Stimulated activated CD8-positive, alpha-beta memory T cell treated with anti-CD3 and anti-CD28 coated beads, Interleukin-4, amount 100 ng/mL, for 24 hours (primary cell): ENCODE results near the gene ALG1L2.
"Not testable (repeated sequence)": the region's sequence is repeated elsewhere in the genome, so short reads cannot be mapped to it uniquely, and the experiment has no call there.

Experiments used
- DNase-seq: peaks from one replicate; pipeline ENCODE4 v3.0.0-alpha.2; 2020; ENCODE audit warnings: low read depth

ALG1L2 gene, protein sequence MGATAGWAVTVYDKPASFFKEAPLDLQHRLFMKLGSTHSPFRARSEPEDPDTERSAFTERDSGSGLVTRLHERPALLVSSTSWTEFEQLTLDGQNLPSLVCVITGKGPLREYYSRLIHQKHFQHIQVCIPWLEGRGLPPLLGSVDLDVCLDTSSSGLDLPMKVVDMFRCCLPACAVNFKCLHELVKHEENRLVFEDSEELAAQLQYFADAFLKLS

DNA sequence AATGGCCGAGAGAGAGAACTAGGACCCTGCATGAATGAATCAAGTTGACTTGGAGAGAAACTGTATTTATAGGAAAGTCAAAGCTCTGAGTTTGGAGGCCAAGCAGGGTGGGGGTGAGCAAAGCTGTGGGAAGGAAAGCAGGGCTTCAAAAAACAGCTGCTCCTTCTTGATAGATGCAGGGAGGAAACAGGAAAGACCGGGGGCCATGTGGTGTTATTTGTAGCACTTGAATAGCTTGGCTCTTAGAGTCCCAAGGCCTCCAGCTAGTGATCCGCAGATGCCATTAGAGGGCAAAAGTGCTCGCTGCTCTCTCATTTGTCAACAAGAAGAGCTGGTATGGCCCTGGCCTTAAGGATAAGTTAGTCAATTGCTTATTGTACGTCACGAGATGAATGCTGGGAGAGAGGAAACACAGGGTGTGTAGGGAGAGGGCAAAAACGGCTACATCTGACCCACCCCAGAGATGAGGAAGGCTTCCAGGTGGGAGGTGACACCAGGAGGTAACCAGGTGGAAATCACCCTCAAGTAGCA is at the start of gene ALG1L2:
Gene ALG1L2, plus strand, starts transcription at position 481 of the 531 bp plus-strand sequence. CDS start 186 bp downstream, outside the sequence.
- no peak for DNase-seq

DNA sequence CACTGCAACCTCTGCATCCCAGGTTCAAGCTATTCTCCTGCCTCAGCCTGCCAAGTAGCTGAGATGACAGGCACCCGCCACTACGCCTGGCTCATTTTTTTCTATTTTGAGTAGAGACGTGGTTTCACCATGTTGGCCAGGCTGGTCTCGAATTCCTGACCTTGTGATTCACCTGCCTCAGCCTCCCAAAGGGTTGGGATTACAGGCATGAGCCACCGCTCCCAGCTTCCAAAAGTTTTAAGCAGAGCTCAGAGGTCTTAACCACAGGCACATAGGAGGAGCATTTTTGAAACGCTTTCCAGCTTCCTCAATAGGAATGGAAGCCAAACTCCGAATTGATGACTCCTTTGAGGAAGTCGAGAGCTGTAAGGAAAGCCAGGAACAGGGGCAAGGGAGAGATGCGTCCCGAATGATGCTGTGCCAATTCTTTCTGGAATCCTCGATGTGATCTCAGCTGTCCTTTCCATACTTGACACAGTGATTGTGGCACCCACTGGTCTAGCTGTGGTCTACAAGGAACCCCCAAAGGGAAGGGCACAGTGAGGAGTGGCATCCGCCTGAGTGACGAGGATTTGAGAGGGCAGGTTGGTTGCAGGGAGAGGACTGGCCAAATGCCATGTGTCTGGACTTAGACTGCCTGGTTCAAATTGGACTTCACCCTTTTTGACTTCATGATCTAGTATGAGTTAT is 44.4 kb upstream of the ALG1L2 start:
- DNase-seq = not testable (repeated sequence)

GRCh38 chr3:130042736-130043135 is 38.9 kb upstream of the ALG1L2 start:
- not testable (repeated sequence) for DNase-seq

DNA sequence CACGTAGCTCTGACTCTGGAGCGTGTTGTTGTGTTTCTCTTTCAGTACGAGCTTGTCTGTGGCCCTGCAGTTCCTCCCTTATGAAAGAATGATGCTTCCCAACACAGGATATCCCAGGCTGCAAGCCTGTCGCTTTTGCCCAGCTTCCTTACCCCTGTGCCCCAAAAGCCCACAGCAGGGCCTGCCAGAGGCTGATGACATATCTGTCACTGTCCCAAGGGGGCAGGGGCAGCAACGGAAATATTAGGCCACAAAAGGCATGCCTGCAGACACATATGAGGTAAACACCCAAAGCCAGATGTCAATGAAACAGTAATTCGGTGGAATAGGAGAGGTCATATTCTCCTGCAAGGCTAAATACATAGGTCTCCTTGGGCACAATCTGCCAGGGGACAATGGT is 38.0 kb upstream of the ALG1L2 start:
- not testable (repeated sequence) for DNase-seq

DNA sequence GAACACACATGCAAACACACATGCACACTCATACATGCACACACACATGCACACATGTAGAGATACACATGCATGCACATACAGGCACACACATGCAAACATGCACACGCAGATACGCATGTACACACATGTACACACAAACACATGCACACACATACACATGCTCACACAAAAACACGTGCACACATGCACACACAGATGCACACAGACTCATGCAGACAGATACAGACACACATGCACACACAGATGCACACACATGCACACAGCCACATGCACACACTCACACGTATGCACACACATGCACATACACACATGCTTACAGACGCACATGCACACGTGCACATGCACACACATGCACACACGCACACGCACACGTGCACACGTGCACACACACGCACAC is 37.3 kb upstream of the ALG1L2 start:
- DNase-seq = no peak

GRCh38 chr3:130048726-130049125 is 32.9 kb upstream of the ALG1L2 start:
- no peak for DNase-seq

DNA sequence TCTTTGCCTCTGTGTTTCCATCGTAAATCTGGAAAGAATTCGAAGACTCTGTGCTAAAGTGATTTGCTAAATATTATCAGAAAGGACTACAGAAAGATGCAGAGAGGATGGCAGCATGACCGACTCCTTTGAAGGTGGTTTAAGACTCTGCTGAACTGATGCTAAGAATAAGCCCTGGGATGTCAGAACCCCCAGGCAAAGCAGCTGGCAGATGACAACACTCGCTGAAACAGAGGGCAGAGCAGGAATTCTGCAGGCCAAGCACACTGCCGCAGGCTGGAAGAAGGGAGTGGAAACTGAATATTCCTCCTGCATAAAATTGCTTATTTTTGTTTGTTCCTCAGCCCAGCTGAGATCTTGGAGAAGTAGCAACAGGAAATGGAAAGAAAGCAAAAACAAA is 29.3 kb upstream of the ALG1L2 start:
- not testable (repeated sequence) for DNase-seq

DNA sequence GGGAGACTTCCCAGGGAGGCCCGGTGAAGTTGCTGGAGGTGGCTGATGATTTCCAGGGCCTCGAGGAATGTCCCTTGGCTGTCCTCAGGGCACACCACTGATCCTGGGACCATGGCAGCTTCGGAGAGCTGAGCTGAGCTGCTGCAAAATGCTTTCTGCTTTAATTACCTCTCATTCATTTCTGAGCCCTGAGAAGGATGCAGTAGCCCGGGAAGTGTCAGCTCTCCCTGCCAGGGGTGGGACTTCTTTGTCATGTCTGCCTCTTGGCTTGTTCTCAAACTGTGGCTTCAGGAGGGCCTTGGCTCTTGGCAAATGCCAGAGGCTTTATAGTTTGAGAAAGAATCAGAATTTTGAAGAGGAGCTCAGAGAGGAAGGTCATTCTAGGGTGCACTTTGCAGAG is 28.7 kb upstream of the ALG1L2 start:
- DNase-seq = not testable (repeated sequence)

- not testable (repeated sequence) for DNase-seq
Measured at GRCh38 chr3:130057536-130058266, 23.9 kb upstream of the ALG1L2 start.

DNA sequence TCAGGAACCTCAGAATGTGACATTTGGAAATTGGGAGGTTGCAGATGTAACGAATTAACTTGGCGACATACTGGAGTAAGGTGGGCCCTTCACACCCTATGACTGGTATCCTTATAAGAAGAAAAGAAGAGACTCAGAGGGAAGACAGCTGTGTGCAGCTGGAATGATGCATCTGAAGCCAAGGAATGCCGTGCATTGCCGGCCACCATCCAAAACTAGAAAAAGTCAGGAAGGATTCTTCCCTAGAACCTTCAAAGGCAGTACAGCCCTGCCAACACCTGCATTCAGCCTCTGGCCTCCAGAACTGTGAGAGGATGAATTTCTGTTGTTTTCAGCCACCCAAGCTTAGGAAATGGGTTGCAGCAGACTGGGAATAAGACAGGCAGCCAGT is 23.4 kb upstream of the ALG1L2 start:
- DNase-seq = not testable (repeated sequence)

DNA sequence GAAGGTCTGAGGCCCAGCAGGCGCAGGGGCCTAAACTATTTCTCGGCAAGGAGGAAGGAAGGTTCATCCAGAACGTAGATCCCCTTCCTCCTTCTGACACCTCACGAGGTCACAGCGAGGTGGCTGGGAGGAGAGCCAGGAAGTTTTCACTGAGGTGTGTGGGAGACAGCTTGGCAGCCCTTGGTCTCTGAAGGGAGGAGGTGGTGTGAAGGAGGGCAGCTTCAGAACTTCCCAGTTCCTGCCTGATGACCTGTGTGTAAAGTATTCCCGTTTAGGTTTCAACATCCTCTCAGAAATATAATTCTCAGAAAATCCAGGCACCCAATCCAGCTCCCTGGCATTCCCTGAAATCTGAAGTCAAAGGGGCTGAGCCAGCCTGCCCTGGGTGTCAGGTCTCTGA is 22.9 kb upstream of the ALG1L2 start:
- not testable (repeated sequence) for DNase-seq

DNA sequence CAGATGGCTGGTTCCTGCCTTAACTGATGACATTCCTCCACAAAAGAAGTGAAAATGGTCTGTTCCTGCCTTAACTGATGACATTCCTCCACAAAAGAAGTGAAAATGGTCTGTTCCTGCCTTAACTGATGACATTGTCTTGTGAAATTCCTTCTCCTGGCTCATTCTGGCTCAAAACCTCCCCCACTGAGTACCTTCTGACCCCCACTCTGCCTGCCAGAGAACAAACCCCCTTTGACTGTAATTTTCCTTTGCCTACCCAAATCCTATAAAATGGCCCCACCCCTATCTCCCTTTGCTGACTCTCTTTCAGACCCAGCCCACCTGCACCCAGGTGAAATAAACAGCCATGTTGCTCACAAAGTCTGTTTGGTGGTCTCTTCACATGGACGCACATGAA is 22.5 kb upstream of the ALG1L2 start:
- DNase-seq = not testable (repeated sequence)

GRCh38 chr3:130073582-130073981 is 8.0 kb upstream of the ALG1L2 start:
- no peak for DNase-seq

DNA sequence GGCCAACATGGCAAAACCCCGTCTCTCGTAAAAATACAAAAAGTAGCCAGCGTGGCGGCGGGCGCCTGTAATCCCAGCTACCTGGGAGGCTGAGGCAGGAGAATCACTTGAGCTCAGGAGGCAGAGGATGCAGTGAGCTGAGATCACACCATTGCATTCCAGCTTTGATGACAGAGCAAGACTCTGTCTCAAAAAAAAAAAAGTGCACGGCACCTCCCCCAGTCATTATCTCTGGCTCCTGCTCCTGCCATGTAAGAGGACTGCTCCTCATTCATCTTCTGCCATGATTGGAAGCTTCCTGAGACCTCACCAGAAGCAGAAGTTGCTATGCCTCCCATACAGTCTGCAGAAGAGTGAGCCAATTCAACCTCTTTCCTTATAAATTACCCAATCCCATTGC is 4.0 kb upstream of the ALG1L2 start:
- DNase-seq = no peak

- not testable (repeated sequence) for DNase-seq
Measured at GRCh38 chr3:130083363-130084090, 1.9 kb downstream of the ALG1L2 start.

DNA sequence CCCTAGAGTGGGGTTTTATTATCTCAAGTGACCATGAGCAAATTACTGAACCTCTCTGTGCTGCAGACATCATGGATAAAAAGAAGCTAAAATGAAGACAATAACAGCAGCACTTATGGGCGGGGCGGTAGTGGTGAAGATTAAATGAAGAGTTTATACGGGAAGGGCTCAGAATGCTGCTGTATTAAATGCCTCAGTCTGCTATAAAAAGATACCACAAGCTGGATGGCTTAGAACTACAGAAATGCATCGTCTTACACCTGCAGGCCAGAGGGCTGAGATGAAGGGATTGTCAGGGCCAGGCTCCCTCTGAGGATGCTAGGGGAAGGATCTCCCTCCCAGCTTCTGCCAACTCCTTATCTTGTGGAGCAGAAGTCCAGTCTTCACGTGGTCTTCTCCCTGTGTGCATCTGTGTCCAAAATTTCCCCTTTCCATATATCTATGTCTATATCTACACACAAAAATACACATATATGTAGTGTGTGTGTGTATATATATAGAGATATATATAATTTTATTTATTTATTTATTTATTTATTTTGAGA is 2.9 kb downstream of the ALG1L2 start:
- no peak for DNase-seq

DNA sequence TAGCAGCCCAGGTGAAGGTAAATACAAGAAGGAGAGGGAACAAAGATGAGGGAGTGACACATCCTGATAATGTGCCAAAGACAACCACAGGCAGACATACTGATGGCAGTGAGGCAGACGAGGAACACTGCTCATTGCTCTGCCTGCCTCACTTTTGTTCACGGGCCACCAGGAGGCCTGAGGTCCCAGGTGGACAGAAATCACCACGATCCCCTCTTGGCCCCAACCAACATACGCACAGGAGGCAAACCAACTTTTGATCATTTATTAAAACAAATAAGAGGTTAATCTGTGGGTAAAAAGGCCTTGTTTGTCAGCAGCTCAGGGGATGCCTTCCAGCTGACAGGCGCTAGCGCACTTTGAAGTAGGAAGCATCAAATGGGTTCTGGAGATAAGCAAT is 4.2 kb downstream of the ALG1L2 start:
- no peak for DNase-seq

DNA sequence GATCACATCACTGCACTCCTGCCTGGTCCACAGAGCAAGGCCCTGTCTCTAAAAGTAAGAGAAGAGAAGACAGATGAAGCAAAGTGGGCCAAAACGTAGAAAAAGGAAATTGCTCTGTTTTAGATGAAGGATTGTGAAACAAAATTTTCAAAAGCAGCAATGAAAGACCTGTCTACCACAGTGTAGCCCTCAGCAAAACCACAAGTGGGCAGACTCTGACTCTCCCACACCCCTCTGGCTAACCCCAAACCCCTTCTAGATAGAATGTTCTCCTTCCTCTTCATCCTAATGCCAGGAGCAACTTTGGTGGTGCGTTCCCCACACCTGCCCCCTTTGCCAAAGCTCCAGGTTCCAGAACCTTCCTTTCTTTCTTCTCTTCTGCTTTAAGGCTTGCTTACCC is 5.0 kb downstream of the ALG1L2 start:
- DNase-seq = not testable (repeated sequence)

GRCh38 chr3:130088061-130088460 is 6.4 kb downstream of the ALG1L2 start:
- no peak for DNase-seq

- not testable (repeated sequence) for DNase-seq
Measured at GRCh38 chr3:130090681-130091080, 9.1 kb downstream of the ALG1L2 start.

DNA sequence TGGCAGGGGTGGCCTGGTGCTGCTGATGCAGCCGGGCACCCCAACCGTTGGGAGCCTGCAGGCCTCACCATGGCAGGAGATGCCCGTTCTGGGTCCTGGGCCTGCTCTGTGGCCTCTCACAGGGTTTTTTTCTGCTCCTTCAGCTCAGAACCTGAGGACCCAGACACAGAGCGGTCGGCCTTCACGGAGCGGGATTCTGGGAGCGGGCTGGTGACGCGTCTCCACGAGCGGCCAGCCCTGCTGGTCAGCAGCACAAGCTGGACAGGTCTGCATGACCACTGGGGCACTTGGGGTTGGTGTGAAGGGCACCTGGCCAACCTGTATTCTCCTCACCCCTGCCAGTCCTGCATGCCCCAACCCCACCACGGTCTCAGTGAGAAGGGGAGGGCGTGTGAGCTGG is 10.3 kb downstream of the ALG1L2 start:
- no peak for DNase-seq
